Inflammatory macrophage treated with lipopolysaccharide for 1 hour (primary cell): ENCODE measurements around the gene CCL2.

Experiments
- DNase-seq, 2 donors: peaks; one replicate each; pipeline ENCODE4 v3.0.0-alpha.2; 2020 to 2022

Gene CCL2

DNA sequence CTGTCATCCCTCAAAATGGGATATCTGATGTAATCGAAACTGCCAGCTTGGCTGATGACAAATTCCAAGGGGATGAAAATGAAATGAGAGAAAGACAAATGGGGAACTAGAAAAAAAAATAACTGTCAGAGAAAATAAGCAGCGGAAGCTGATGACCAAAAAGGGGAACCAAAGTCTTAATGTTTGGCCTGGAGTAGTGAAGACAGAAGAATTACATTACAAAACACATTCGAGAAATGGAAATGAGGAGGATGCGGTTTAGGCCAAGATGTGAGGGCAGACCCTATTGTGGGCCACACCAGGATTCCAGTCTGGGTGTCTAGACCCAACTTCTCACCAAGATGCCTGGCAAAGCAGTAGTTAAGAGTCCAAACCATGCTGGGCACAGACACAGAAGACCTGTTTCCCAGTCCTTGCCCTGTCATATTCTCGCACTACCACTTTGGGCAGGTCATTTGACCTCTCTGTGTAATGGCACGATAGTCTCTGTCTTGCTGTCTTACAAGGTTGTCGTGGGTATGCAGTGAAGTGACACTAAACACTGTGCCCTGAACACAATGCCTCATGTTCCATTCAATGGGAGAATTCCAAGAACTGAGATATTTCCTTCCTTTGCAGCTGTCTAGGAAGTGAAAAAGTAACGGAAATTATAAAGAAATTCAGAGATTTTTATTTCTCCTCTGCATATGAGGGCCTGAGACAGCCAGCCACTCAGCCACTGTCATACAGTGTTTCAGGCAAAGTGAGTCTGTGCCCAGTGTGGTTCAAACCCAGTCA, 12.3 kb upstream of the CCL2 start:
- peak; percentile 82 to 86 for DNase-seq

DNA sequence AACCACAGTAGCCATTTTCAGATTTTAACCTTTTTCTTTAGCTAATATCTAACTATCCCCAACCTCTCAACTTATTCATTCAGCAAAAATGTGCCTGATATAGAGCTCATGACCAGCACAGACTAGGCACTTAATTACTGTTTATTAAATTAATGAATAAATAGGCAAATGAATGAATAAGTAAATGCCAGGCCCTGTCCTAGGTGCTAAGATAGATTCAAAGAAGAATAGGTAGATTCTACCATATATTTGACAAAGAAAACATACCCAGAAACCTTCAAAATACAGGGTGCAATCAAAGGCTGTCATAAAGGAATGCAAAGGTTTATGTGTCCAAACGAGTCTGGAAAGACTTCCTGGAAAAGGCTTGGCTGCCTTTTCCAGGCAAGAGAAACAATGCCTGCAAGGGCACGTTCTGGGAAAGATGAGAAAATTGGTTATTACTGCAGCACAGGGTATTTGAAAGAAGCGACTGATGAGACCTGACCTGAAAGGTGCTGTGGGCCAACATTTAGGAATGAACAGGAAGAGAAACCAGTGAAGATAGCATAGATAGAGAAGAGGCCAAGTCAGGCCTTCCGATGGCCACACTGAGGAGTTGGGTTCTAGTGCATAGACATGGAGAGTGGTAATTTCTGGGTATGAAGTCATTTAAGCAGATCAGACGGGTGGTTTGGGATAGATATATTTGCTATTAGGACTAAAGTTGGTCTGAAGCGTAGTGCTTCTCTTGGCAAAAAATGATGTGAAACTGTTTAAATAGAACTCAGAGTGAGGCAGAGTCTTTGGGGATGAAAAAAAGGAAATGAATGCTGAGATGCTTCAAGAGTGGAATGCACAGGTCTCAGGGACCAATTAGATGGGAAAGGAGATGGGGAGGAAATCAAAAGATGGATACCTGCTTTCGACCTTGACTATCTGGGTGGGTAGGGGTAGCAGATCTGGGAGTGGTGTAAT, 11.4 kb upstream of the CCL2 start:
- peak in 1 of 2 donors; percentile 56 for DNase-seq

- DNase-seq: peak in 1 of 2 donors; percentile 26
These were observed 9.7 kb upstream of the CCL2 start for GRCh38 chr17:34245351-34245905.

DNA sequence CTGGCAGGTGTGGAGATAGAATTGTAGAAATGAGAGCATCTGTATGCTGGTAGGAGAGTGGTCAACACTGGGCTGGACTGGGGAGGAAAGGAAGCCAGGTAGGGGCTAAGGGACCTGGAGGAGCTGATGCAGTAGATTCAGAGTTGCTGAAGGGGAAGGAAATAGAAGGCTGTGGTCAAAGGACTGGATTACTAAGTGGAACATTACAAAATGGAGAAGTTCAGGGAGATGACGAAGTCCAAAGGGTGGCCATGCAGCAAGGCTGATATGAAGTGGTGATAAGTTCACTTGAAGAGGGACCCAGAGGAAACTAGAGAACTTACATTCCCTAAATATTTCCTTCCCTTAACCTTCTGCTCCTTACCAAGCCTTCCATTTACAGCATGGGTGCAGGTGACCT, 8.6 kb upstream of the CCL2 start:
- DNase-seq: peak; percentile 85 to 91

GRCh38 chr17:34246881-34247280, 8.2 kb upstream of the CCL2 start:
- peak; percentile 76 to 88 for DNase-seq

GRCh38 chr17:34248511-34249024, 6.5 kb upstream of the CCL2 start:
- peak; percentile 85 to 88 for DNase-seq

GRCh38 chr17:34249061-34249460, 6.0 kb upstream of the CCL2 start:
- DNase-seq: no peak

DNA sequence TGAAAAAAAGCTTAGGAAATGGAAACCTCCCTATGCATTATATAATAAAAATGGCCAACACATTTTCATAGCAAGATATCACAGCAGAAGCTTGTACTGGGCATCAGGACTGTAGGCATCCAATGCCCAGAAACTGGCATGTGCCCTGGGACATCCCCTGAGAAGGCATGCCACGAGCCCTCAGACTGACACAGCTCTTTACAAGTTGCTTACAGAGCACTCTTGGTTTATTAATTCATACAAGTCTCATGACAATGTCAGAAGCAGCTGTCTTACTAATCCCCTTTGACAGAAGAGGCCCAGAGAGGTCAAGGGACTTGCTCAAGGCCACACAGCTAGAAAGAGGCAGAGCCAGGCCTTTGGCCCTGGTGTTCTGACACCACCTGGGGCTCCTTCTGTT, 5.6 kb upstream of the CCL2 start:
- peak; percentile 76 to 91 for DNase-seq

DNA sequence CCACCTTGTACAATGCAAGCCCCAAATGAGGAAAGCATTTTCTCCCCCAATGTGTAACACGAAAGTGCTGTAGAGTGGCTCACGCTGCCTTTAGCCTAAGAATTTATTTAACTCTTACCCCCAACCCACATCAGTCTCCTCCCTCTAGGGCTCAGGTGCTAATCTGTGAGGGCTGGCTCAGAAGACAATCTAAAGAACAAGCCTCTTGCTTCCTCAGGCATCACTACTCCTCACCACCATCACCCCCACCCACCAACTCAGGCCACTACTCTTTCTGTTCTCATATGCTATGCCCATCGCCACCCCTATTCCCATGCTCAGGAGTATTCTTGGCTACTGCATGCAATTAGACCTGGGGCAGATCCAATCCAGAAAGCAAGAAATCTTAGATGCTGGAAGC, 3.9 kb upstream of the CCL2 start:
- DNase-seq: no peak

DNA sequence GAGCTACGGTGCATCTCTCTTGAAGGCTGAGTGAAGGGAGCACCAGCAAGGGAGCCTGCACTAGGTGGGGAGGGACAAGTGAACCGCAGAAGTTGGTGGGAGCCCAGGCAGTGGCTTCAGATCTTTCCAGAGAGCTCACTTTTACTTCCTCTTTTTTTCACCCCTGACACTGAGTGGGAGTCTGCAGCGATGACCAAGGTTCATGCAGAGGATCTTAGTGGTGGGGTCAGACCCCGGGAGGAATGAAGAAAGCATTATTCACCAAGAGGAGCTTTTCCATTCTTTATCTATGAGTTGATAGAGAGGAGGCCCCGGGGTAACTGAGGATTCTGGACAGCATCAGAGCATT, 3.0 kb upstream of the CCL2 start:
- DNase-seq: peak; percentile 86 to 96

- DNase-seq: peak; percentile 85 to 93
These were observed 2.5 kb upstream of the CCL2 start for GRCh38 chr17:34252444-34253138.

GRCh38 chr17:34253139-34253525, 2.0 kb upstream of the CCL2 start:
- no peak for DNase-seq

DNA sequence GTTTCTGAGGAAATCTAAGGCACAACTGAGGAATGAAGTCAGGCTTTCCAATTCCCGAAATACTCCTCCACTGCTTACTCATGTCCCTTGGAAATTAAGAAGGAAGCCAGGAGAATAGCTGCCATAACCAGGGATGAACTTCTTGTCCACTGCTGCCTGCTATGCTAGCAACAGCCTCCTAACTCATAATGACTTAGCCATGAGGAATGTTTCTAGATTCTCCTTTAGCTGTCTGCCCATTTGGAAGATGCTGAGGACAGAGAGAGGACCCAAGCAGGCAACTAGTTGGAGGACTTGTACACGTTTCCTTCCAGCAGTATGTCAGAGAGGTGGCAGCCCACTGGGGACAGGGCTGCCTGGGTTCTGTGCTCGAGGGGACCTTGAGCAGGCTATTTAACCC, 939 bp upstream of the CCL2 start:
- no peak for DNase-seq

GRCh38 chr17:34255381-34255732, 272 bp downstream of the CCL2 start:
- no peak for DNase-seq

GRCh38 chr17:34255841-34256240, 756 bp downstream of the CCL2 start:
- no peak for DNase-seq

GRCh38 chr17:34257299-34257985, 2.4 kb downstream of the CCL2 start:
- no peak for DNase-seq

- DNase-seq: no peak
These were observed 2.9 kb downstream of the CCL2 start for GRCh38 chr17:34257986-34258326.

DNA sequence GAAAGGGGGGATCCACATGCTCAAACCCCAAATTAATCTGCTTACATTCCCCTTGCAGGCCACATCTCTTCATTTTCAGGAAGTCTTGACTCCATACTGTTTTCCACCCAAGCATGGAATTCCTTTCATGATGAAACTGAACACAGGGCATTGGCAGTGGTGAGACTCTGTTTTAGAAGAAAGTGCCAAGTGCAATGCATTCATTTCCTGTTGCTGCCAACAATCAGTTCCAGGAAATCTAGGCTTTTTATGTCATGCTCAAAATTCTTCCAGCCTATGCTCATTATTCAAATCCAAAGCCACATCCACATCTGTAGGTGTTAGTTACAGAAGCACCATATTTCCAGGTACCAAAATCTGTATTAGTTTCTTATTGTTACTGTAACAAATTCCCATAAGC, 4.1 kb downstream of the CCL2 start:
- DNase-seq: peak; percentile 24 to 41

DNA sequence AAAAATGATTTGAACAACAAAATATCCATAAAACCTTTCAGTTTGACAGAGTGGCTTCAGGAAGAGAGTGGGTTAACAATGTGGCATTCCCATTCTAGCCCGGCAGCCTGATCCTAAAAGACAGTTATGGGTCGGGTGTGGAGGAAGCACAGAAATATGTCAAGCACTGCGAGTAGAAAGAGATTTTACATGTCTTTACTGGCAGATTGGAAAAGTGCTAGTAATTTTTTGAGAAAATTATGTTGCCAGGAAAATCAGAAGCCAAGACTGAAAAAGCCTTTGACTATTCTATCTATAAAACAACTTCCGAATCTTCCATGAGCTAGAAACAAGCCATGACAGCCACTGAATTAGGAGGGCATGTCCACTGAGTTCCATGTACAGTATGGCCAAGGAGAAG, 5.8 kb downstream of the CCL2 start:
- DNase-seq: no peak

DNA sequence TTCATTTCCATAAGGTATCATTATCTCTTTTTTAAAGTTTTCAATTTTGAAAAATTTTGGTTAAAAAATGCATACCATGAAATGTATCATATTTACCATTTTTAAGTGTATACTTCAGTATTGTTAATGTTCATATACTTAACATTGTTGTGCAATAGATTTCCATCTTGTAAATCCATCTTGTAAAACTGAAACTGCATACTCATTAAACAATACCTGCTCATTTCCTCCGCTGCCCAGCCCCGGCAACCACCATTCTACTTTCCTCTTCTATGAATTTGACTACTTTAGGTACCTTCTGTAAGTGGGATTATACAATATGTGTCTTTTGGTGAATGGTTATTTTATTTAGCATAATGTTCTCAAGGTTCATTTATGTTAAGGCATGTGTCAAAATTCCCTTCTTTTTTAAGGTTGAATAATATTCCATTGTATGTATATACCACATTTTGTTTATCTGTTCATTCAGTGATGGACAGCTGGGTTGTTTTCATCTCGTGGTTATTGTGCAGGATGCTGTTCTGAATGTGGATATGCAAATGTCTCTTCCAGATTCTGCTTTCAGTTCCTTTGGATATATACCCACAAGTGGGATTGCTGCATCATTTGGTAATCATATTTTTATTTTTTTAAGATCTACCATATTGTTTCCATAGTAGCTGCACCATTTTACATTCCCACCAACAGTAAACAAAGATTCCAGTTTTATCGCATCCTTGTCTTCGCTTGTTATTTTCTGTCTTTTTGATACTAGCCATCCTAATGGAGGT, 6.7 kb downstream of the CCL2 start:
- DNase-seq: peak in 1 of 2 donors; percentile 46

DNA sequence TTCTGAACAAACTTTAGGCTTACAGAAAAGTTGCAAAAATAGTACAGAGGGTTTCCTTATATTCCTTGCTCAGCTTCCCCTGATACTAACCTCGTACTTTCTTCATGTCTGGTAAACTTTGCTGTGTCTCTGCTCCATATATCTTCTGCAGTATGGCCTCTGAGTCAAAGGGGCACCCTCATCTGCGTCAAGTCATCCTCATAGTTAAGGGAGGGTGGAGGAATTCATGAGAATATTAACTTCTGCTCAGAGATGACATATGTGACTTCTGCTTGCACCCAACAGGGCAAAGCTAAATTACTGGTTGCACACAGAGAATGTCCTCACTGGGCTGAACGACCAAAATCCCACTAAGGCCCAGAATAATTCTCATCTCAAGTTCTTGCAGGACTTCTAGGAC, 10.6 kb downstream of the CCL2 start:
- DNase-seq: peak; percentile 55 to 67

DNA sequence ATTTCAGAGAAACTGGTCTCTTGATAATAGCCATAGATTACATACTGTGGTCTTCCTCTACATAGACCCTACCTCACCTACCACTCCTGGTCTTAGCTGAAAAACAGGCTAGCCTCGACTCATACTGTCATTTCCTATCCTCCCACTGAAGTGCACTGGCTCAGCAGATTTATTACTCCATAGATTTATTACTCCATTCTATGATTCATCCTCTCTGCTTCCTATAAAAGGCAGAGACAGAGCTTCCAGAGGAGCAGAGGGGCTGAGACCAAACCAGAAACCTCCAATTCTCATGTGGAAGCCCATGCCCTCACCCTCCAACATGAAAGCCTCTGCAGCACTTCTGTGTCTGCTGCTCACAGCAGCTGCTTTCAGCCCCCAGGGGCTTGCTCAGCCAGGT, 14.9 kb downstream of the CCL2 start, which contains the start of gene CCL7:
TSS of gene CCL7 (plus strand) at position 253 of the 400 bp plus-strand sequence. CDS start at position 323, 70 bp downstream.
- DNase-seq: peak; percentile 79 to 81
